ENCODE data around the gene HIVEP2. TPM values are rescaled to one million over a fixed set of nuclear protein-coding genes. Genes with fewer than 3 reads are reported as not detected.

HIVEP2 gene
- total RNA-seq, 2 donors from 2014 or later = 1.7 to 2.4 TPM

DNA sequence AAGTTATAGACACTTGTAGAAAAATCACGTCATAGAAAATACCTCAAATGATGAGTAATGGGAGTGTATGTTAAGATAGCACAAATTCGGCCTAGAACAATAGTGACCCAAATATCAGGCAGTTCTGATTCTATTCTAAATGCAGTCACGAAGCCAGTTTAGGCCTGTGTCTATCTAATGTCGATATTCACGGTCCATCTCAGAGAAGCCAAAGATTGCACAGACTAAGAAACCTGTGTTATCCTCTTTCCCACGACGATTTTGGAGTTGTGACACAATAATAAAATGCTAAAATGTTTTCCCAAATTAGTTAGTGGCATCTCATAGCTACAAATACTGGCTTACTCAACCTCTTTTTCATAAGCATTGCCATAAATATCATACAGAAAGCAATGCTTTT is 4.0 kb downstream of the HIVEP2 start:
- TF ChIP-seq, protein P1, sequence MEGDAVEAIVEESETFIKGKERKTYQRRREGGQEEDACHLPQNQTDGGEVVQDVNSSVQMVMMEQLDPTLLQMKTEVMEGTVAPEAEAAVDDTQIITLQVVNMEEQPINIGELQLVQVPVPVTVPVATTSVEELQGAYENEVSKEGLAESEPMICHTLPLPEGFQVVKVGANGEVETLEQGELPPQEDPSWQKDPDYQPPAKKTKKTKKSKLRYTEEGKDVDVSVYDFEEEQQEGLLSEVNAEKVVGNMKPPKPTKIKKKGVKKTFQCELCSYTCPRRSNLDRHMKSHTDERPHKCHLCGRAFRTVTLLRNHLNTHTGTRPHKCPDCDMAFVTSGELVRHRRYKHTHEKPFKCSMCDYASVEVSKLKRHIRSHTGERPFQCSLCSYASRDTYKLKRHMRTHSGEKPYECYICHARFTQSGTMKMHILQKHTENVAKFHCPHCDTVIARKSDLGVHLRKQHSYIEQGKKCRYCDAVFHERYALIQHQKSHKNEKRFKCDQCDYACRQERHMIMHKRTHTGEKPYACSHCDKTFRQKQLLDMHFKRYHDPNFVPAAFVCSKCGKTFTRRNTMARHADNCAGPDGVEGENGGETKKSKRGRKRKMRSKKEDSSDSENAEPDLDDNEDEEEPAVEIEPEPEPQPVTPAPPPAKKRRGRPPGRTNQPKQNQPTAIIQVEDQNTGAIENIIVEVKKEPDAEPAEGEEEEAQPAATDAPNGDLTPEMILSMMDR (conservative IDR thresholded peaks at IDR 0.05) = no peak

DNA sequence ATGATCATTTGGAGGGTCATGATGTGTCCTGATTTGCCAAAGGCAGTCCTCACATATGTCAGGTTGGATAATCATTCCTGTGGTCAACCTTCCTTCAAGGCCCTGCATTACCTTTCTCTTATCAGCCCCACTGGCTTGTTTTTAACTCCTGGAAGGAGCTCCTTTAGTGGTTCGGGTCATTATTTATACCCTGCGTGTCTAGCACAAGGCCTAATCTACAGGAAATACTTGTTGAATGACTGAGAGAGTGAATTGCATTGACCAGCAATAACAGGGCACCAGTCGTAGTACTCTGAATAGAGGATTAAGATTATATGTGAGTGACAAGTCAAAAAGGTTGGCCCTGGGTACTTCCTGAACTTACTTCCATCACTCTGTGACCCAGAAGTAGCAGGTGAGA is 4.5 kb downstream of the HIVEP2 start:
- Mint-ChIP-seq H3K4me3 (no peak overlapping the region), H3K27ac (no peak overlapping the region), H3K36me3 (ENCODE audit: low read depth) (no peaks in the 10 kb centered on the region), H3K9me3 (no peaks in the 10 kb centered on the region), H3K4me1 (peaks cover 10% of the 10 kb centered on the region), H3K27me3 (ENCODE audit: insufficient read depth) (peaks cover 5% of the 10 kb centered on the region)
- Histone ChIP-seq H3K27ac (ENCODE audit: low read depth, low read length) (no peak overlapping the region), H3K27me3 (ENCODE audit: control insufficient read depth, insufficient read depth, low read length, poor library complexity, severe bottlenecking) (peaks cover 17% of the 10 kb centered on the region), H3K9me3 (ENCODE audit: control insufficient read depth, low read length) (no peaks in the 10 kb centered on the region), H3K36me3 (ENCODE audit: control insufficient read depth, insufficient read depth, low read length) (no peaks in the 10 kb centered on the region), H3K9ac (ENCODE audit: extremely low read depth, low read length, poor library complexity, severe bottlenecking) (no peak overlapping the region), H3K4me1 (ENCODE audit: control insufficient read depth, insufficient read depth, low read length) (no peaks in the 10 kb centered on the region), H3K4me3 (ENCODE audit: low read length) (no peak overlapping the region)
- 89 to 100% methylated on average over 2 to 3 of the region's 3 CpGs for WGBS, 2 experiments (ENCODE audit: insufficient coverage in 1 of 2, insufficient read length in 1 of 2)
- TF ChIP-seq, protein P1 (conservative IDR thresholded peaks at IDR 0.05) = no peak
- DNase-seq = no peak

More for the DNA sequence above, 4.0 kb downstream of the HIVEP2 start:
- Histone ChIP-seq H3K9ac (ENCODE audit: extremely low read depth, low read length, poor library complexity, severe bottlenecking) (no peak overlapping the region), H3K4me1 (ENCODE audit: control insufficient read depth, insufficient read depth, low read length) (no peaks in the 10 kb centered on the region), H3K27me3 (ENCODE audit: control insufficient read depth, insufficient read depth, low read length, poor library complexity, severe bottlenecking) (peaks cover 17% of the 10 kb centered on the region), H3K4me3 (ENCODE audit: low read length) (no peak overlapping the region), H3K36me3 (ENCODE audit: control insufficient read depth, insufficient read depth, low read length) (no peaks in the 10 kb centered on the region), H3K9me3 (ENCODE audit: control insufficient read depth, low read length) (no peaks in the 10 kb centered on the region), H3K27ac (ENCODE audit: low read depth, low read length) (no peak overlapping the region)
- WGBS, 2 experiments (ENCODE audit: insufficient coverage in 1 of 2, insufficient read length in 1 of 2) = 93 to 94% methylated on average over 7 of the region's 7 CpGs
- Mint-ChIP-seq H3K4me3 (no peak overlapping the region), H3K27ac (no peak overlapping the region), H3K36me3 (ENCODE audit: low read depth) (no peaks in the 10 kb centered on the region), H3K27me3 (ENCODE audit: insufficient read depth) (peaks cover 5% of the 10 kb centered on the region), H3K4me1 (peaks cover 10% of the 10 kb centered on the region), H3K9me3 (no peaks in the 10 kb centered on the region)
- DNase-seq = no peak

DNA sequence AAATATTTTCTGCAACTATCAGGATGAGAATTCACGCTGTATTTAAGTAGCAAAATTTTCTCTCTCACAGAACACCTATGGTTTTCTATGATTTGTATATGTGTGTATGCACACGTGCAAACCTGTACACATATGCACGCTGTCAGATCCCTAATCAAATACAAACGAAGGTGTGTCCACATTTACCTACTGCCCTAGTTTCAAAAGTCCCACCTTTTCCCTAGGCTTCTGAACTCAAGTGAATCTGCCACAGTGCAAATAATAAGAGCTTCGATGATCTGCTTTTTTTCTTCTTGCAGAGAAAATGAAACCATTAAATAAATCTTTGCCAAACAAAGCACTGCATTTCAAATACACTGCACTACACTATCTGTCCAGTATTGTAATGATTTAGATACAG is 6.5 kb downstream of the HIVEP2 start:
- no peak overlapping the region for H3K27ac ChIP-seq (ENCODE audit: low read depth, low read length)
- H3K27me3 ChIP-seq (ENCODE audit: control insufficient read depth, insufficient read depth, low read length, poor library complexity, severe bottlenecking) = peaks cover 7% of the 10 kb centered on the region
- H3K4me1 ChIP-seq (ENCODE audit: control insufficient read depth, insufficient read depth, low read length) = no peaks in the 10 kb centered on the region
- Mint-ChIP-seq H3K27me3 (ENCODE audit: insufficient read depth) (no peaks in the 10 kb centered on the region), H3K9me3 (no peaks in the 10 kb centered on the region), H3K4me3 (no peak overlapping the region), H3K27ac (no peak overlapping the region), H3K4me1 (peaks cover 18% of the 10 kb centered on the region), H3K36me3 (ENCODE audit: low read depth) (no peaks in the 10 kb centered on the region)
- no peaks in the 10 kb centered on the region for H3K9me3 ChIP-seq (ENCODE audit: control insufficient read depth, low read length)
- no peak overlapping the region for H3K4me3 ChIP-seq (ENCODE audit: low read length)
- DNase-seq = no peak
- H3K36me3 ChIP-seq (ENCODE audit: control insufficient read depth, insufficient read depth, low read length) = no peaks in the 10 kb centered on the region
- TF ChIP-seq, protein P1 (conservative IDR thresholded peaks at IDR 0.05) = no peak
- WGBS, 2 experiments (ENCODE audit: insufficient coverage in 1 of 2, insufficient read length in 1 of 2) = 94 to 96% methylated on average over 3 to 4 of the region's 5 CpGs
- H3K9ac ChIP-seq (ENCODE audit: extremely low read depth, low read length, poor library complexity, severe bottlenecking) = no peak overlapping the region

Data from endodermal cell (in vitro differentiated cells).